ENCODE measurements around the gene FBXW7.

DNA sequence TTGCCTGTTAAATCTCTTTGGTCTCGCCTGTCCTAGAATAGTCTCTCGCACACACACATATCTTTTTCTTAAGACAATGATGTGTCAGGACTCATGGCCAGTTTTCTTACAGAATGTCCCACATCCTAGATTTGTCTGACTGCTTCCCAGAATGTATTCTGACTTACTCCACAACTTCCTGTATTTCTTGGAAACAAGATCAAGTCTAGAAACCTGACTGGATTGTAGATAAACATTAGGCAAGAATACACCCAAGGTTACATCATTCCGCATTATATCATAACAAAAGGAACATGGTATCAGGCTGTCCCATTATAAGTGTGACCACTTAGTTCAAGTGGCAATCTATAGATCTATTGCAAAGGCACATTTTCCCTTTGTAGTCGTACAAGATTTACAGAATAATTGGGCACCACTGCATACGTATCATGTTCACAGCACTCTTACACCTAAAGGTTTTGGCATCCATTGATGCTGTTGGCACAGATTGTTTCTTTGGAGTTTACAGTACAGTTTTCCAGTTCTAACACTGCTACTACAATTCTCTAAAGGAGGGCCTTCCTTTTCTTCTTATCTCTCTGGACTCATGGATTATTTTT is 56.4 kb downstream of the FBXW7 start:
- no peak for TF ChIP-seq POLR2AphosphoS5 (IDR thresholded peaks at IDR 0.05; ENCODE audit: low read depth, low read length)
- no peak for TF ChIP-seq CBX3 (IDR thresholded peaks at IDR 0.05; ENCODE audit: low read depth)
- TF ChIP-seq JUND (IDR thresholded peaks at IDR 0.05), result no peak
- TF ChIP-seq, protein P1, sequence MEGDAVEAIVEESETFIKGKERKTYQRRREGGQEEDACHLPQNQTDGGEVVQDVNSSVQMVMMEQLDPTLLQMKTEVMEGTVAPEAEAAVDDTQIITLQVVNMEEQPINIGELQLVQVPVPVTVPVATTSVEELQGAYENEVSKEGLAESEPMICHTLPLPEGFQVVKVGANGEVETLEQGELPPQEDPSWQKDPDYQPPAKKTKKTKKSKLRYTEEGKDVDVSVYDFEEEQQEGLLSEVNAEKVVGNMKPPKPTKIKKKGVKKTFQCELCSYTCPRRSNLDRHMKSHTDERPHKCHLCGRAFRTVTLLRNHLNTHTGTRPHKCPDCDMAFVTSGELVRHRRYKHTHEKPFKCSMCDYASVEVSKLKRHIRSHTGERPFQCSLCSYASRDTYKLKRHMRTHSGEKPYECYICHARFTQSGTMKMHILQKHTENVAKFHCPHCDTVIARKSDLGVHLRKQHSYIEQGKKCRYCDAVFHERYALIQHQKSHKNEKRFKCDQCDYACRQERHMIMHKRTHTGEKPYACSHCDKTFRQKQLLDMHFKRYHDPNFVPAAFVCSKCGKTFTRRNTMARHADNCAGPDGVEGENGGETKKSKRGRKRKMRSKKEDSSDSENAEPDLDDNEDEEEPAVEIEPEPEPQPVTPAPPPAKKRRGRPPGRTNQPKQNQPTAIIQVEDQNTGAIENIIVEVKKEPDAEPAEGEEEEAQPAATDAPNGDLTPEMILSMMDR (IDR thresholded peaks at IDR 0.05 in 2 of 3, conservative IDR thresholded peaks at IDR 0.05 in 1 of 3; ENCODE audit: borderline replicate concordance in 1 of 3, insufficient read depth in 1 of 3, low read depth in 2 of 3, low read length in 2 of 3), result no peak

Data from HCT116 (cell line).